Endothelial cell of umbilical vein (primary cell): ENCODE results near the gene INTU. TPM values are rescaled to one million over a fixed set of nuclear protein-coding genes. Genes with fewer than 3 reads are reported as not detected.

Experiments used
- BruUV-seq: library from RNA; stranded (reverse); fragments of 400-500 nt; replicated peaks from 2 replicates; lab custom pipeline; 2021; lab: Mats Ljungman, UMichigan
- CTCF ChIA-PET: fragments of 300-600, 350-600 bp; sonication (Branson Sonifier 250); formaldehyde crosslinking; loops from one replicate; lab custom pipeline; 2021; ENCODE audit warnings: antibody characterized with exemption, inconsistent platforms; lab: Charles Lee
- POLR2A ChIA-PET: fragments of 300-600, 350-600 bp; sonication (Branson Sonifier 250); formaldehyde crosslinking; loops from one replicate; lab custom pipeline; 2021; ENCODE audit warnings: antibody characterized with exemption, inconsistent platforms; lab: Charles Lee
- DNase-seq: peaks from one replicate; pipeline ENCODE4 v3.0.0-alpha.2; 2011; ENCODE audit warnings: low read depth, low spot score
- FAIRE-seq: peaks from 2 replicates; lab custom pipeline; 2011; peaks lifted over from hg19 to GRCh38; lab: Jason Lieb, UNC
- H2AFZ ChIP-seq: 2 replicates; pipeline ENCODE4 v1.6.0; 2012; ENCODE audit warnings: low read depth, low read length, control low read depth, inconsistent platforms
- H3K27ac ChIP-seq: 2 replicates; pipeline ENCODE4 v1.5.1; 2011; ENCODE audit warnings: low read depth, mild to moderate bottlenecking, control low read depth, low read length, moderate library complexity; ENCODE audit not compliant: insufficient read depth
- H3K27me3 ChIP-seq, 2 experiments: 2 replicates each; pipeline versions ENCODE4 v1.6.0 to v1.6.1; 2011; ENCODE audit warnings: low read length in 2 of 2, mixed read lengths in 1 of 2; ENCODE audit not compliant: control insufficient read depth in 2 of 2, insufficient read depth in 2 of 2
- H3K36me3 ChIP-seq, 2 experiments: 2 replicates in 1 of 2; 3 replicates in 1 of 2; pipeline ENCODE4 v1.5.1; 2011; ENCODE audit warnings: low read length in 2 of 2, mild to moderate bottlenecking in 1 of 2, moderate library complexity in 1 of 2; ENCODE audit not compliant: control insufficient read depth in 2 of 2, insufficient read depth in 2 of 2; ENCODE audit errors: extremely low read depth in 1 of 2
- H3K4me1 ChIP-seq: 3 replicates; pipeline ENCODE4 v1.5.1; 2011; ENCODE audit warnings: mild to moderate bottlenecking, low read length; ENCODE audit not compliant: control insufficient read depth, insufficient read depth; ENCODE audit errors: extremely low read depth
- H3K4me2 ChIP-seq: 2 replicates; pipeline ENCODE4 v1.6.1; 2011; ENCODE audit warnings: low read length, control low read depth, mixed read lengths; ENCODE audit not compliant: insufficient read depth
- H3K4me3 ChIP-seq, 3 experiments: fragments of 200-600 bp in 1 of 3; sonication (generic), shearing (Covaris generic) in 1 of 3; replicated peaks in 1 of 3; 2 replicates each; pipeline ENCODE4 v1.5.1; 2011 to 2016; ENCODE audit warnings: control low read depth in 3 of 3, low read length in 3 of 3, mild to moderate bottlenecking in 2 of 3, inconsistent platforms in 1 of 3, low read depth in 1 of 3, moderate library complexity in 1 of 3; ENCODE audit not compliant: insufficient read depth in 1 of 3
- H3K79me2 ChIP-seq: 2 replicates; pipeline ENCODE4 v1.6.0; 2012; ENCODE audit warnings: low read length, inconsistent platforms; ENCODE audit not compliant: control insufficient read depth, insufficient read depth
- H3K9ac ChIP-seq: replicated peaks from 2 replicates; pipeline ENCODE3; 2011; ENCODE audit warnings: low read length, control low read depth; ENCODE audit not compliant: insufficient read depth; ENCODE audit errors: extremely low read depth
- H3K9me1 ChIP-seq: replicated peaks from 3 replicates; pipeline ENCODE4 v1.6.0; 2011; ENCODE audit warnings: mild to moderate bottlenecking, low read length; ENCODE audit not compliant: control insufficient read depth, insufficient read depth; ENCODE audit errors: extremely low read depth
- H3K9me3 ChIP-seq: replicated peaks from 2 replicates; pipeline ENCODE4 v1.5.1; 2012; ENCODE audit warnings: low read length, inconsistent platforms; ENCODE audit not compliant: control insufficient read depth, insufficient read depth
- H4K20me1 ChIP-seq: replicated peaks from 2 replicates; pipeline ENCODE3; 2011; ENCODE audit warnings: mild to moderate bottlenecking, low read length; ENCODE audit not compliant: control insufficient read depth, insufficient read depth; ENCODE audit errors: extremely low read depth
- CTCF ChIP-seq, 2 donors: IDR thresholded peaks; 1 replicate in 1 of 2; 2 replicates in 1 of 2; pipeline ENCODE4 v1.5.1; 2011; ENCODE audit warnings: low read length in 2 of 2, mild to moderate bottlenecking in 2 of 2, moderate library complexity in 2 of 2, control low read depth in 1 of 2, inconsistent platforms in 1 of 2, low read depth in 1 of 2; ENCODE audit not compliant: insufficient read depth in 1 of 2; ENCODE audit errors: extremely low read depth in 1 of 2
- EZH2 ChIP-seq: IDR thresholded peaks from 2 replicates; pipeline ENCODE4 v1.6.1; 2012; ENCODE audit warnings: borderline replicate concordance, low read depth, mild to moderate bottlenecking, moderate library complexity, low read length, inconsistent platforms; ENCODE audit not compliant: severe bottlenecking
- FOS ChIP-seq: IDR thresholded peaks from 2 replicates; pipeline ENCODE4 v1.6.1; 2011; ENCODE audit warnings: mild to moderate bottlenecking, low read length, moderate library complexity, borderline replicate concordance; ENCODE audit not compliant: insufficient read depth
- GATA2 ChIP-seq: IDR thresholded peaks from 2 replicates; pipeline ENCODE4 v1.7.0; 2011; ENCODE audit warnings: low read depth, mild to moderate bottlenecking, moderate library complexity, mixed read lengths, low read length; ENCODE audit not compliant: insufficient read length, insufficient read depth
- JUN ChIP-seq: IDR thresholded peaks from 2 replicates; pipeline ENCODE4 v1.6.1; 2011; ENCODE audit warnings: borderline replicate concordance, low read depth; ENCODE audit not compliant: insufficient read length, insufficient read depth
- MAX ChIP-seq: IDR thresholded peaks from 2 replicates; pipeline ENCODE4 v1.6.1; 2011; ENCODE audit not compliant: insufficient read depth, insufficient read length
- MYC ChIP-seq: IDR thresholded peaks from one replicate; pipeline ENCODE4 v1.6.1; 2011; ENCODE audit warnings: mild to moderate bottlenecking, low read depth, low read length
- POLR2A ChIP-seq: IDR thresholded peaks from 2 replicates; pipeline ENCODE4 v1.6.1; 2012; ENCODE audit warnings: low read depth, mild to moderate bottlenecking, control low read depth, low read length
- POLR2AphosphoS5 ChIP-seq: IDR thresholded peaks from 2 replicates; pipeline ENCODE4 v1.6.1; 2012; ENCODE audit warnings: low read depth, mild to moderate bottlenecking, control low read depth, low read length, moderate library complexity; ENCODE audit not compliant: insufficient read depth
- dilution Hi-C: fragments of 300-500 bp; cut with MboI; formaldehyde crosslinking; loops from one replicate; pipeline ENCODE4 v1.15.0; 2019; ENCODE audit warnings: low sequenced_read_pairs; ENCODE audit not compliant: extremely low pct_ligation_motif_present
- intact Hi-C: fragments of 100-400 bp; cut with micrococcal nuclease; formaldehyde crosslinking; loops from one replicate; pipeline ENCODE4 v1.10.0; 2022
- polyA plus RNA-seq, 4 experiments: library from polyadenylated mRNA; depleted of rRNA in 3 of 4; stranded (reverse) in 3 of 4; unstranded in 1 of 4; fragments of >200 nt; gene quantifications; 2 replicates each; pipeline versions ENCODE4 v1.2.1 to v1.2.3, GENCODE V29; 2011 to 2012; ENCODE audit warnings: missing spikeins in 1 of 4
- total RNA-seq: library from RNA; stranded (reverse); gene quantifications from 2 replicates; pipeline ENCODE4 v1.2.3, GENCODE V29; 2021

Gene INTU
- total and polyA plus RNA-seq, 2 donors (not counting 3 experiments of a cell fraction or from before 2014, with no cell fraction given): 1.4 to 5.4 TPM

DNA sequence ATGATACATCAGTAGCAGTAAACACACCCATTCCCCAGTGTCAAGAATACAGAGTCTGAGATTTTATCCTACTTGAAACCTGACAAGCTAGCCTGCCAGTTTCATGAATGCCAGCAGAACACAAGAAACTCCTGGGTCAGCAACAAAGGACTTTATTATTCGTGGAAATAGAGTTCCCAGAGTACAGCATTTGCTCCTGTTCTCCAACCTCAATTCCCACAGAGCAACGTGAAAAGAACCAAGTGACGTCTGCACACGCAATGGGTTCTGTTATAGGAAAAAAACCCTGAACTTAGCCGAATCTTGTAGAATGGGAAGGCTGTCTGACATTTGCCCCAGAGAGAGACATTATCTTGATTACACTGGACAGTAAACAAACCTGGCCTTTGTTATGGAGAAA lies 23.3 kb upstream of the INTU start:
- POLR2A ChIA-PET: no interaction called here
- intact Hi-C loops: loop anchor here (5.0 kb wide), 1 partner anchor 453 kb away; the partner anchor contains the start of gene LARP1B
- peaks cover 13 to 21% of the 10 kb centered on the region in 2 experiments for H3K27me3 ChIP-seq

More for the DNA sequence above, 23.3 kb upstream of the INTU start:
- no peaks in the 10 kb centered on the region for H3K79me2 ChIP-seq
- no peak overlapping the region for H3K4me2 ChIP-seq
- FAIRE-seq (no peak), DNase-seq (no peak)
- no peak overlapping the region for H2AFZ ChIP-seq
- H3K4me1 ChIP-seq: no peaks in the 10 kb centered on the region
- no peak overlapping the region for H3K4me3 ChIP-seq
- H3K9ac ChIP-seq: no peak overlapping the region
- no peaks in the 10 kb centered on the region for H3K9me3 ChIP-seq
- no TSS peak for BruUV-seq
- no peaks in the 10 kb centered on the region for H3K9me1 ChIP-seq
- dilution Hi-C loops: no loop called here
- TF ChIP-seq GATA2 (no peak), EZH2 (no peak), JUN (no peak), CTCF (IDR thresholded peaks at IDR 0.05; ENCODE audit: extremely low read depth in 1 of 2, insufficient read depth in 1 of 2, low read depth in 1 of 2, low read length in 2 of 2) (no peak), MYC (no peak), POLR2A (no peak), FOS (no peak), MAX (no peak), POLR2AphosphoS5 (no peak)
- CTCF ChIA-PET: interaction anchor here (2.5 kb wide), 1 partner anchor 123 kb away, joined by 10 read pairs; no protein-coding TSS in a partner anchor
- no peaks in the 10 kb centered on the region for H4K20me1 ChIP-seq
- H3K36me3 ChIP-seq: no peaks in the 10 kb centered on the region
- H3K27ac ChIP-seq: no peak overlapping the region
